Measurements from ENCODE around the gene AKT1. TPM values are rescaled to one million over a fixed set of nuclear protein-coding genes. Genes with fewer than 3 reads are reported as not detected.

The AKT1 gene
- total RNA-seq, 1 donor from 2014 or later, result 133 TPM

DNA sequence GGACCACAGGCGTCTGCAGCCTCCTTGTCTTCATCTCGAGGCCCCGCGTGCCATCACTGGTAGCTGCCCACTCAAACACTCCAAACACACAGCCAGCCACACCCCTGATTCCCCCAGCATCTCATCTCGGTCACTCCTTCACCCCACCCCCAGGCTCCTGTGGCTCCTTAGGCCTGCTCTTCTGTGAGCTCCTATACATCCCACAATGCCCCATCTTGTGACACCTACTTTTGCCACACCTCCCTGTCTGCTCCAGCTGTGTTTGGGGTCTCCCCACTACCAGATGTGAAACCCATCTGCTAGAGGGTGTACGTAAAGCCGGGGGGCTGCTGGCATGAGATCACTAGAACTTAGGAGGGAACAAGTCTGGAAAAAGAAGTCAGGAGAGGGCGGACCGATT is 4.1 kb downstream of the AKT1 start:
- H3K36me3 Mint-ChIP-seq (ENCODE audit: low read depth, unreplicated experiment), result peaks cover 9% of the 10 kb centered on the region
- H3K27me3 Mint-ChIP-seq (ENCODE audit: unreplicated experiment), result peaks cover 15% of the 10 kb centered on the region
- peaks cover 18% of the 10 kb centered on the region for H3K4me1 Mint-ChIP-seq (ENCODE audit: unreplicated experiment)
- TF ChIP-seq, protein P1, sequence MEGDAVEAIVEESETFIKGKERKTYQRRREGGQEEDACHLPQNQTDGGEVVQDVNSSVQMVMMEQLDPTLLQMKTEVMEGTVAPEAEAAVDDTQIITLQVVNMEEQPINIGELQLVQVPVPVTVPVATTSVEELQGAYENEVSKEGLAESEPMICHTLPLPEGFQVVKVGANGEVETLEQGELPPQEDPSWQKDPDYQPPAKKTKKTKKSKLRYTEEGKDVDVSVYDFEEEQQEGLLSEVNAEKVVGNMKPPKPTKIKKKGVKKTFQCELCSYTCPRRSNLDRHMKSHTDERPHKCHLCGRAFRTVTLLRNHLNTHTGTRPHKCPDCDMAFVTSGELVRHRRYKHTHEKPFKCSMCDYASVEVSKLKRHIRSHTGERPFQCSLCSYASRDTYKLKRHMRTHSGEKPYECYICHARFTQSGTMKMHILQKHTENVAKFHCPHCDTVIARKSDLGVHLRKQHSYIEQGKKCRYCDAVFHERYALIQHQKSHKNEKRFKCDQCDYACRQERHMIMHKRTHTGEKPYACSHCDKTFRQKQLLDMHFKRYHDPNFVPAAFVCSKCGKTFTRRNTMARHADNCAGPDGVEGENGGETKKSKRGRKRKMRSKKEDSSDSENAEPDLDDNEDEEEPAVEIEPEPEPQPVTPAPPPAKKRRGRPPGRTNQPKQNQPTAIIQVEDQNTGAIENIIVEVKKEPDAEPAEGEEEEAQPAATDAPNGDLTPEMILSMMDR (IDR thresholded peaks at IDR 0.05; ENCODE audit: unreplicated experiment), result no peak
- no peak overlapping the region for H3K27ac Mint-ChIP-seq (ENCODE audit: unreplicated experiment)
- DNase-seq (ENCODE audit: low spot score), result no peak
- no peaks in the 10 kb centered on the region for H3K9me3 Mint-ChIP-seq (ENCODE audit: unreplicated experiment)
- no peak overlapping the region for H3K4me3 Mint-ChIP-seq (ENCODE audit: unreplicated experiment)

DNA sequence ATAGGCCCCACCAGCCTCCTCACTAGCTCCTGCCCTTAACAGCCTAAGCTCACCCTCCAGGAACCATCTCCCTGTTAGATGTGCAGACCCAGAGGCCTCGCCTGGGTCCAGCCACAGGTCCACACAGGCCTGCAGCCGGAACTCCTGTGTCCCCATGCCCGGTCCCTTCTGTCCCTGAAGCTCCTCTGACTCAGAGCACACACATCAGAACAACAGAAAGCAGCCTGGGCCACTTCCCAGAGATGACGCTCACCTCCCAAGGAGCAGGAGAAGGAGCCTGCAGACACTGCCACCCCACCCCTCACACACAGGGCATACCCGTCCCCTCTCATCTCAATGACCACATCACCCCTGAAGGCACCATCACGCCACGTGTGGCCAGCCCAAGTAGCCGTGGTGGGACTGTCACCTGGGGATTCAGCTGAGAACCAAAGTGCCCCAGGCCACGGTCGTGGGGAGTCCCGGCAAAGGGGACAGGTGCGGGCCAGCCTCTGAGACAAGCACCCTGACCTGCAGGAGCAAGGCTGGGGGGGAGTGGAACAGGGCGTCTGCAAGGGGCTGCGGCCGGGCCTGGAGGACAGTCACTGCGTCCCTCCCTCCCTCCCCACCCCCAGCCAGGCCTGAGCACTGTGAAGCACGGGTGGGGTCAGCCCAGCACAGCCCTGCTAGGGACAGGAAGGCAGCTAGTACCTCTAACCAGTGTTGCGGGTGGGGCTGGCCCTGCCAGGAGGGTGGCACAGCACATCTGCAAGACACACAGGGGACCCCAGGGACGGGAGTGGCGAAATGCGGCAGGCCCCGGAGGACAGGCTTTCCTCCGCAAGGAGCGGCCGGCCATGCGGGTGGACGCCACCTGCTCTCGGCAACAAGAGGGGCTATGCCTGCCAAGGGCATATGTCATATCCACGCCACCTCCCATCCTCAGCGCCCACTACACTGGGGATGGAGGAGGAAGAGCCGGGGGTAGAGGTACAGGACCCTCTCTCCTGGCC is 5.5 kb downstream of the AKT1 start:
- H3K36me3 Mint-ChIP-seq (ENCODE audit: low read depth, unreplicated experiment), result peaks cover 9% of the 10 kb centered on the region
- H3K4me1 Mint-ChIP-seq (ENCODE audit: unreplicated experiment), result peaks cover 14% of the 10 kb centered on the region
- TF ChIP-seq, protein P1 (IDR thresholded peaks at IDR 0.05; ENCODE audit: unreplicated experiment), result no peak
- peaks cover 12% of the 10 kb centered on the region for H3K27me3 Mint-ChIP-seq (ENCODE audit: unreplicated experiment)
- H3K4me3 Mint-ChIP-seq (ENCODE audit: unreplicated experiment), result no peak overlapping the region
- DNase-seq (ENCODE audit: low spot score), result no peak
- no peak overlapping the region for H3K27ac Mint-ChIP-seq (ENCODE audit: unreplicated experiment)
- H3K9me3 Mint-ChIP-seq (ENCODE audit: unreplicated experiment), result no peaks in the 10 kb centered on the region

DNA sequence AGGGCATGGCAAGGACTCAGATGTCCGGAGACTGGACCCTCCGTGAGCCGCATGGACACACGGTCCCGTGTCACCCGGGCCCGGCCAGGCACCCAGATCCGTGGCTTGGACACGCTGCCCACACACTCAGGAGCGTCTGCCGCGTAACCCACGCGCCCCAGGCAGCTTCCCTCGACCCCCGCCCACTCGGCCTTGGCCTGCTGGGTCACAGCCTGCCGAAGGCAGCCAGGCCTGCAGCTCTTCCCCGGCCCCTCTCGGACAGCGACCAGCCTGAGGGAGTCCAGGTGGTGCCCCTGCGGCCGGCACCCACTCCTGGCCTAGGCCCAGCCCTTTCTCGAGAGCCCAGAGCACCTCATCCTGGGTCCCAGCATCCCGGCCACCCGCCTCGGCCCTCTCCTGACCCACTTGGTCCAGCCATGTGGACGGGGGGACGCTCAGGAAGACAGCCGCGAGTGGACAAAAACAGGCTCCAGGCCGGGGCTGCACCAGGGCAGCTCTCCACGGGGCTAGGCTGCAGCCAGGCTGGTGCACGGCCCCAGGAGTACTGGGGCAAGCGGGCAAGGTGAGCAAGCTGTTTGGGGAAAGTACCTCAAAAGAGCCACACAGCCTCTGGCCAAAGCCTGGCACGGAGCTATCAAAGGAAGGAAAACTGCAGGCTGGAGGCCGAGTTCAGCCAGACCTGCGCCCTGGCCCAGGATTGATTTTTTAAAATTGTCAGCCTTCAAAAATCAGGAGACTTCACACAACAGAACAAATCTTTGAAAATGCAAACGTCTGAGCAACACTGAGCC is 6.5 kb downstream of the AKT1 start:
- Mint-ChIP-seq H3K4me1 (ENCODE audit: unreplicated experiment) (peaks cover 8% of the 10 kb centered on the region), H3K27ac (ENCODE audit: unreplicated experiment) (no peak overlapping the region), H3K27me3 (ENCODE audit: unreplicated experiment) (peaks cover 12% of the 10 kb centered on the region), H3K9me3 (ENCODE audit: unreplicated experiment) (no peaks in the 10 kb centered on the region), H3K4me3 (ENCODE audit: unreplicated experiment) (no peak overlapping the region), H3K36me3 (ENCODE audit: low read depth, unreplicated experiment) (peaks cover 9% of the 10 kb centered on the region)
- no peak for DNase-seq (ENCODE audit: low spot score)
- TF ChIP-seq, protein P1 (IDR thresholded peaks at IDR 0.05; ENCODE audit: unreplicated experiment), result no peak

DNA sequence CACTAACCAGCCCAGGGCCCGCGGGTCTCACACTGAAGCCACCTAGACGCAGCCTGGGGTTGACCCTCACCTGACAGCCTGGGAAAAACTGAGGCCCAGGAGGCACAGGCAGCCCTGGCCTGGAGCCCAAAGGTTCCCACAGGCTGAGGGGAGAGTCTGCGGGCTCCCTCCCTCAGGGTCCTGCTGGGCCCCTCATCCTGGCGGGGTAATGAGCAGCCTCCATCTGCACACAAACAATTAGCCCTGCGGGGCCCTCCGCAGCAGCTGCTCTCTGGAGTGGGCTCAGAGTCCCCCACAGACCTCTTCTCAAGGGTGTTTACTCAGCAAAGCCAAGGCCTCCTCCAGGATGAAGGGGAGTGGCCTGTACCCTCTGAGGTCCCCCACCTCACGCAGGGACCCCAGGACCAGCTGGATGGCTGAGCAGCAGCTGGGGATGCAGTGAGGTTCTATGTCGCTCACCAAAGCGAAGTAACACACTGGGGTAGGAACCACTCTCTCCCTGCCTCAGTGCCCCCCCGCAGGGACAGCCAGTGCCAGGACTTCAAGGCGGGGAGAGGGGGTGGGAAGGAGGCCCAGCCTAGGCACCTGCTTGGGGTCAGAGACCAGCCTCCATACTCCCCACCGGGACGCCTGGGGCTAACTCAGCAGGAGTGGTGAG is 7.3 kb downstream of the AKT1 start:
- Mint-ChIP-seq H3K9me3 (ENCODE audit: unreplicated experiment) (no peaks in the 10 kb centered on the region), H3K4me3 (ENCODE audit: unreplicated experiment) (no peak overlapping the region), H3K27me3 (ENCODE audit: unreplicated experiment) (peaks cover 9% of the 10 kb centered on the region), H3K36me3 (ENCODE audit: low read depth, unreplicated experiment) (peaks cover 4% of the 10 kb centered on the region), H3K27ac (ENCODE audit: unreplicated experiment) (no peak overlapping the region), H3K4me1 (ENCODE audit: unreplicated experiment) (peaks cover under 1% of the 10 kb centered on the region)
- no peak for DNase-seq (ENCODE audit: low spot score)
- TF ChIP-seq, protein P1 (IDR thresholded peaks at IDR 0.05; ENCODE audit: unreplicated experiment), result no peak

All from endothelial cell (in vitro differentiated cells).